Stimulated activated CD4-positive, alpha-beta T cell treated with anti-CD3 and anti-CD28 coated beads, Interleukin-2, amount 100 ng/mL, for 48 hours (primary cell): Measurements from ENCODE around the gene DNAL1.
"Not testable (repeated sequence)": the region's sequence is repeated elsewhere in the genome, so short reads cannot be mapped to it uniquely, and the experiment has no call there.

ENCODE experiments used
- DNase-seq, 2 donors: peaks; one replicate each; pipeline ENCODE4 v3.0.0-alpha.2; 2020

DNAL1 gene

GRCh38 chr14:73644531-73645247 lies at the start of gene DNAL1:
Gene DNAL1, plus strand, starts transcription at chr14:73644986. Its CDS starts 54 bp downstream, at chr14:73645040.
- DNase-seq, result peak; percentile 89 to 91

GRCh38 chr14:73599499-73599898 lies 45.3 kb upstream of the DNAL1 start:
- DNase-seq, result no peak

- no peak for DNase-seq
Observed at GRCh38 chr14:73602994-73603393, 41.8 kb upstream of the DNAL1 start.

- no peak for DNase-seq
Observed at GRCh38 chr14:73606271-73606670, 38.5 kb upstream of the DNAL1 start.

GRCh38 chr14:73607241-73607640 lies 37.5 kb upstream of the DNAL1 start:
- no peak for DNase-seq

GRCh38 chr14:73610687-73611086 lies 34.1 kb upstream of the DNAL1 start:
- DNase-seq, result no peak

GRCh38 chr14:73612339-73613045 lies 32.3 kb upstream of the DNAL1 start, which contains the start of gene ACOT6:
Gene ACOT6, plus strand, starts transcription at chr14:73612517. Its CDS starts 55 bp downstream, at chr14:73612572.
- DNase-seq, result peak; percentile 52 to 61

- no peak for DNase-seq
Observed at GRCh38 chr14:73613046-73613383, 31.8 kb upstream of the DNAL1 start.

- DNase-seq, result no peak
Observed at GRCh38 chr14:73613419-73613963, 31.3 kb upstream of the DNAL1 start.

GRCh38 chr14:73616831-73617230 lies 28.0 kb upstream of the DNAL1 start:
- DNase-seq, result no peak

GRCh38 chr14:73619524-73619923 lies 25.3 kb upstream of the DNAL1 start:
- DNase-seq, result no peak

GRCh38 chr14:73620268-73620667 lies 24.5 kb upstream of the DNAL1 start:
- no peak for DNase-seq

GRCh38 chr14:73623504-73624054 lies 21.2 kb upstream of the DNAL1 start:
- no peak for DNase-seq

GRCh38 chr14:73625706-73626105 lies 19.1 kb upstream of the DNAL1 start:
- no peak for DNase-seq

GRCh38 chr14:73627151-73627558 lies 17.6 kb upstream of the DNAL1 start:
- no peak for DNase-seq

GRCh38 chr14:73630009-73630780 lies 14.6 kb upstream of the DNAL1 start:
- no peak for DNase-seq

GRCh38 chr14:73633116-73634010 lies 11.4 kb upstream of the DNAL1 start:
- DNase-seq, result peak; percentile 60 to 61

- no peak for DNase-seq
Observed at GRCh38 chr14:73634011-73634833, 10.6 kb upstream of the DNAL1 start.

GRCh38 chr14:73636355-73636754 lies 8.4 kb upstream of the DNAL1 start:
- DNase-seq, result not testable (repeated sequence)

- no peak for DNase-seq
Observed at GRCh38 chr14:73637830-73638229, 7.0 kb upstream of the DNAL1 start.

GRCh38 chr14:73640796-73641365 lies 3.9 kb upstream of the DNAL1 start:
- DNase-seq, result no peak
